ENCODE measurements around the gene PLXNA2.

DNA sequence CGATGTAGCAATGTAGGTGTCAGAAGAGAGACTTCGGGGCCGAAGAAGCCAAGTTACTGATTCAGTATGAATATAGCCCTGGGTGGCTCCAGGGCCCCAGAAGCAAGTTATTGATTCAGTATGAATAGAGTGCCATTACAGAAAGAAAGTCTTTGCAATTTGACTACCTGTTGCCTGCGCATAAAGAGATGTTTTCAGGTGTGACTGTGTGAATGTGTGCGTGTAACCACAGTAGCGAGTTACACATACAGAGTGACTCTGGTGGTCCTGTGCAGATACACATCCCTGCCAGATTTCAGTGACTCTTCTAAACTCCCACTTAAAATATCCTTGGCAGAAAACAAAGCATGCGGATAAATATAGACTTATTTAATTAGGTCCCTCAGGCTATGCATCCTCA, 190.5 kb downstream of the PLXNA2 start:
- TF ChIP-seq, protein P1, sequence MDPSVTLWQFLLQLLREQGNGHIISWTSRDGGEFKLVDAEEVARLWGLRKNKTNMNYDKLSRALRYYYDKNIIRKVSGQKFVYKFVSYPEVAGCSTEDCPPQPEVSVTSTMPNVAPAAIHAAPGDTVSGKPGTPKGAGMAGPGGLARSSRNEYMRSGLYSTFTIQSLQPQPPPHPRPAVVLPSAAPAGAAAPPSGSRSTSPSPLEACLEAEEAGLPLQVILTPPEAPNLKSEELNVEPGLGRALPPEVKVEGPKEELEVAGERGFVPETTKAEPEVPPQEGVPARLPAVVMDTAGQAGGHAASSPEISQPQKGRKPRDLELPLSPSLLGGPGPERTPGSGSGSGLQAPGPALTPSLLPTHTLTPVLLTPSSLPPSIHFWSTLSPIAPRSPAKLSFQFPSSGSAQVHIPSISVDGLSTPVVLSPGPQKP (IDR thresholded peaks at IDR 0.05; ENCODE audit: low read depth, low read length): no peak
- TF ChIP-seq, protein P2, sequence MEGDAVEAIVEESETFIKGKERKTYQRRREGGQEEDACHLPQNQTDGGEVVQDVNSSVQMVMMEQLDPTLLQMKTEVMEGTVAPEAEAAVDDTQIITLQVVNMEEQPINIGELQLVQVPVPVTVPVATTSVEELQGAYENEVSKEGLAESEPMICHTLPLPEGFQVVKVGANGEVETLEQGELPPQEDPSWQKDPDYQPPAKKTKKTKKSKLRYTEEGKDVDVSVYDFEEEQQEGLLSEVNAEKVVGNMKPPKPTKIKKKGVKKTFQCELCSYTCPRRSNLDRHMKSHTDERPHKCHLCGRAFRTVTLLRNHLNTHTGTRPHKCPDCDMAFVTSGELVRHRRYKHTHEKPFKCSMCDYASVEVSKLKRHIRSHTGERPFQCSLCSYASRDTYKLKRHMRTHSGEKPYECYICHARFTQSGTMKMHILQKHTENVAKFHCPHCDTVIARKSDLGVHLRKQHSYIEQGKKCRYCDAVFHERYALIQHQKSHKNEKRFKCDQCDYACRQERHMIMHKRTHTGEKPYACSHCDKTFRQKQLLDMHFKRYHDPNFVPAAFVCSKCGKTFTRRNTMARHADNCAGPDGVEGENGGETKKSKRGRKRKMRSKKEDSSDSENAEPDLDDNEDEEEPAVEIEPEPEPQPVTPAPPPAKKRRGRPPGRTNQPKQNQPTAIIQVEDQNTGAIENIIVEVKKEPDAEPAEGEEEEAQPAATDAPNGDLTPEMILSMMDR (IDR thresholded peaks at IDR 0.05): no peak
- TF ChIP-seq POLR2A (IDR thresholded peaks at IDR 0.05; ENCODE audit: low read length): no peak
